Endothelial cell of umbilical vein (primary cell): ENCODE data around the gene CC2D1A. TPM values are rescaled to one million over a fixed set of nuclear protein-coding genes. Genes with fewer than 3 reads are reported as not detected.

Experiments
- BruUV-seq: library from RNA; stranded (reverse); fragments of 400-500 nt; replicated peaks from 2 replicates; lab custom pipeline; 2021; lab: Mats Ljungman, UMichigan
- CTCF ChIA-PET: fragments of 300-600, 350-600 bp; sonication (Branson Sonifier 250); formaldehyde crosslinking; loops from one replicate; lab custom pipeline; 2021; ENCODE audit warnings: antibody characterized with exemption, inconsistent platforms; lab: Charles Lee
- POLR2A ChIA-PET: fragments of 300-600, 350-600 bp; sonication (Branson Sonifier 250); formaldehyde crosslinking; loops from one replicate; lab custom pipeline; 2021; ENCODE audit warnings: antibody characterized with exemption, inconsistent platforms; lab: Charles Lee
- DNase-seq: peaks from one replicate; pipeline ENCODE4 v3.0.0-alpha.2; 2011; ENCODE audit warnings: low read depth, low spot score
- FAIRE-seq: peaks from 2 replicates; lab custom pipeline; 2011; peaks lifted over from hg19 to GRCh38; lab: Jason Lieb, UNC
- H2AFZ ChIP-seq: 2 replicates; pipeline ENCODE4 v1.6.0; 2012; ENCODE audit warnings: low read depth, low read length, control low read depth, inconsistent platforms
- H3K27ac ChIP-seq: 2 replicates; pipeline ENCODE4 v1.5.1; 2011; ENCODE audit warnings: low read depth, mild to moderate bottlenecking, control low read depth, low read length, moderate library complexity; ENCODE audit not compliant: insufficient read depth
- H3K27me3 ChIP-seq, 2 experiments: 2 replicates each; pipeline versions ENCODE4 v1.6.0 to v1.6.1; 2011; ENCODE audit warnings: low read length in 2 of 2, mixed read lengths in 1 of 2; ENCODE audit not compliant: control insufficient read depth in 2 of 2, insufficient read depth in 2 of 2
- H3K36me3 ChIP-seq, 2 experiments: 2 replicates in 1 of 2; 3 replicates in 1 of 2; pipeline ENCODE4 v1.5.1; 2011; ENCODE audit warnings: low read length in 2 of 2, mild to moderate bottlenecking in 1 of 2, moderate library complexity in 1 of 2; ENCODE audit not compliant: control insufficient read depth in 2 of 2, insufficient read depth in 2 of 2; ENCODE audit errors: extremely low read depth in 1 of 2
- H3K4me1 ChIP-seq: 3 replicates; pipeline ENCODE4 v1.5.1; 2011; ENCODE audit warnings: mild to moderate bottlenecking, low read length; ENCODE audit not compliant: control insufficient read depth, insufficient read depth; ENCODE audit errors: extremely low read depth
- H3K4me2 ChIP-seq: 2 replicates; pipeline ENCODE4 v1.6.1; 2011; ENCODE audit warnings: low read length, control low read depth, mixed read lengths; ENCODE audit not compliant: insufficient read depth
- H3K4me3 ChIP-seq, 3 experiments: fragments of 200-600 bp in 1 of 3; sonication (generic), shearing (Covaris generic) in 1 of 3; replicated peaks in 1 of 3; 2 replicates each; pipeline ENCODE4 v1.5.1; 2011 to 2016; ENCODE audit warnings: control low read depth in 3 of 3, low read length in 3 of 3, mild to moderate bottlenecking in 2 of 3, inconsistent platforms in 1 of 3, low read depth in 1 of 3, moderate library complexity in 1 of 3; ENCODE audit not compliant: insufficient read depth in 1 of 3
- H3K79me2 ChIP-seq: 2 replicates; pipeline ENCODE4 v1.6.0; 2012; ENCODE audit warnings: low read length, inconsistent platforms; ENCODE audit not compliant: control insufficient read depth, insufficient read depth
- H3K9ac ChIP-seq: replicated peaks from 2 replicates; pipeline ENCODE3; 2011; ENCODE audit warnings: low read length, control low read depth; ENCODE audit not compliant: insufficient read depth; ENCODE audit errors: extremely low read depth
- H3K9me1 ChIP-seq: replicated peaks from 3 replicates; pipeline ENCODE4 v1.6.0; 2011; ENCODE audit warnings: mild to moderate bottlenecking, low read length; ENCODE audit not compliant: control insufficient read depth, insufficient read depth; ENCODE audit errors: extremely low read depth
- H3K9me3 ChIP-seq: replicated peaks from 2 replicates; pipeline ENCODE4 v1.5.1; 2012; ENCODE audit warnings: low read length, inconsistent platforms; ENCODE audit not compliant: control insufficient read depth, insufficient read depth
- H4K20me1 ChIP-seq: replicated peaks from 2 replicates; pipeline ENCODE3; 2011; ENCODE audit warnings: mild to moderate bottlenecking, low read length; ENCODE audit not compliant: control insufficient read depth, insufficient read depth; ENCODE audit errors: extremely low read depth
- EZH2 ChIP-seq: IDR thresholded peaks from 2 replicates; pipeline ENCODE4 v1.6.1; 2012; ENCODE audit warnings: borderline replicate concordance, low read depth, mild to moderate bottlenecking, moderate library complexity, low read length, inconsistent platforms; ENCODE audit not compliant: severe bottlenecking
- FOS ChIP-seq: IDR thresholded peaks from 2 replicates; pipeline ENCODE4 v1.6.1; 2011; ENCODE audit warnings: mild to moderate bottlenecking, low read length, moderate library complexity, borderline replicate concordance; ENCODE audit not compliant: insufficient read depth
- GATA2 ChIP-seq: IDR thresholded peaks from 2 replicates; pipeline ENCODE4 v1.7.0; 2011; ENCODE audit warnings: low read depth, mild to moderate bottlenecking, moderate library complexity, mixed read lengths, low read length; ENCODE audit not compliant: insufficient read length, insufficient read depth
- JUN ChIP-seq: IDR thresholded peaks from 2 replicates; pipeline ENCODE4 v1.6.1; 2011; ENCODE audit warnings: borderline replicate concordance, low read depth; ENCODE audit not compliant: insufficient read length, insufficient read depth
- MYC ChIP-seq: IDR thresholded peaks from one replicate; pipeline ENCODE4 v1.6.1; 2011; ENCODE audit warnings: mild to moderate bottlenecking, low read depth, low read length
- POLR2A ChIP-seq: IDR thresholded peaks from 2 replicates; pipeline ENCODE4 v1.6.1; 2012; ENCODE audit warnings: low read depth, mild to moderate bottlenecking, control low read depth, low read length
- POLR2AphosphoS5 ChIP-seq: IDR thresholded peaks from 2 replicates; pipeline ENCODE4 v1.6.1; 2012; ENCODE audit warnings: low read depth, mild to moderate bottlenecking, control low read depth, low read length, moderate library complexity; ENCODE audit not compliant: insufficient read depth
- dilution Hi-C: fragments of 300-500 bp; cut with MboI; formaldehyde crosslinking; loops from one replicate; pipeline ENCODE4 v1.15.0; 2019; ENCODE audit warnings: low sequenced_read_pairs; ENCODE audit not compliant: extremely low pct_ligation_motif_present
- intact Hi-C: fragments of 100-400 bp; cut with micrococcal nuclease; formaldehyde crosslinking; loops from one replicate; pipeline ENCODE4 v1.10.0; 2022
- polyA plus RNA-seq, 4 experiments: library from polyadenylated mRNA; depleted of rRNA in 3 of 4; stranded (reverse) in 3 of 4; unstranded in 1 of 4; fragments of >200 nt; gene quantifications; 2 replicates each; pipeline versions ENCODE4 v1.2.1 to v1.2.3, GENCODE V29; 2011 to 2012; ENCODE audit warnings: missing spikeins in 1 of 4
- total RNA-seq: library from RNA; stranded (reverse); gene quantifications from 2 replicates; pipeline ENCODE4 v1.2.3, GENCODE V29; 2021
- TF ChIP-seq, protein P1 (sequence below), 2 donors: IDR thresholded peaks; 1 replicate in 1 of 2; 2 replicates in 1 of 2; pipeline ENCODE4 v1.5.1; 2011; ENCODE audit warnings: low read length in 2 of 2, mild to moderate bottlenecking in 2 of 2, moderate library complexity in 2 of 2, control low read depth in 1 of 2, inconsistent platforms in 1 of 2, low read depth in 1 of 2; ENCODE audit not compliant: insufficient read depth in 1 of 2; ENCODE audit errors: extremely low read depth in 1 of 2
- TF ChIP-seq, protein P2 (sequence below): IDR thresholded peaks from 2 replicates; pipeline ENCODE4 v1.6.1; 2011; ENCODE audit not compliant: insufficient read depth, insufficient read length

The CC2D1A gene
- total and polyA plus RNA-seq, 2 donors (not counting 3 experiments of a cell fraction or from before 2014, with no cell fraction given) = 13.6 to 33.7 TPM

DNA sequence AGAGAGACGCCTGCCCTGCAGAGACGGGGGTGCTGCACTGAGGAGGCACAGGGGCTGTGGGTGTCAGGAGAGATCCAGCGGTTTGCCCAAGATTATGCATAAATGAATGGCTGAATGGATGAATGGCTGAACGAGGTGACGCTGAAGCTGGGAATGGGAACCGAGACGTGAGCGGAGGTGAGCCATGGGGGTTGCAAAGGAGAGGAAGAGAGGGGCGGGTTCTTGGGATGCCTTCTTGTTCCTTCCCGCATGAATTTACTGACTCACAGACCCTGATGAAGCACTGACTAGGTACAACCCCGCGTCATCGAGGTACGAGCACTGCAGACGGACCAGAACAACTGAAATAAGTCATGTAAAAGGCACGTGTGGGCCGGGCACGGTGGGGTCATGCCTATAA lies 63.0 kb downstream of the CC2D1A start:
- DNase-seq = no peak
- H3K9me3 ChIP-seq = no peaks in the 10 kb centered on the region
- peaks cover 0 to 30% of the 10 kb centered on the region in 2 experiments for H3K36me3 ChIP-seq
- no peaks in the 10 kb centered on the region for H3K27me3 ChIP-seq
- no peak for TF ChIP-seq JUN
- TF ChIP-seq, protein P1, sequence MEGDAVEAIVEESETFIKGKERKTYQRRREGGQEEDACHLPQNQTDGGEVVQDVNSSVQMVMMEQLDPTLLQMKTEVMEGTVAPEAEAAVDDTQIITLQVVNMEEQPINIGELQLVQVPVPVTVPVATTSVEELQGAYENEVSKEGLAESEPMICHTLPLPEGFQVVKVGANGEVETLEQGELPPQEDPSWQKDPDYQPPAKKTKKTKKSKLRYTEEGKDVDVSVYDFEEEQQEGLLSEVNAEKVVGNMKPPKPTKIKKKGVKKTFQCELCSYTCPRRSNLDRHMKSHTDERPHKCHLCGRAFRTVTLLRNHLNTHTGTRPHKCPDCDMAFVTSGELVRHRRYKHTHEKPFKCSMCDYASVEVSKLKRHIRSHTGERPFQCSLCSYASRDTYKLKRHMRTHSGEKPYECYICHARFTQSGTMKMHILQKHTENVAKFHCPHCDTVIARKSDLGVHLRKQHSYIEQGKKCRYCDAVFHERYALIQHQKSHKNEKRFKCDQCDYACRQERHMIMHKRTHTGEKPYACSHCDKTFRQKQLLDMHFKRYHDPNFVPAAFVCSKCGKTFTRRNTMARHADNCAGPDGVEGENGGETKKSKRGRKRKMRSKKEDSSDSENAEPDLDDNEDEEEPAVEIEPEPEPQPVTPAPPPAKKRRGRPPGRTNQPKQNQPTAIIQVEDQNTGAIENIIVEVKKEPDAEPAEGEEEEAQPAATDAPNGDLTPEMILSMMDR (IDR thresholded peaks at IDR 0.05; ENCODE audit: extremely low read depth in 1 of 2, insufficient read depth in 1 of 2, low read depth in 1 of 2, low read length in 2 of 2) = no peak
- TF ChIP-seq GATA2 = no peak
- no peak for TF ChIP-seq POLR2AphosphoS5
- no peak for TF ChIP-seq FOS
- no peak for TF ChIP-seq EZH2
- no peak for TF ChIP-seq POLR2A
- TF ChIP-seq, protein P2, sequence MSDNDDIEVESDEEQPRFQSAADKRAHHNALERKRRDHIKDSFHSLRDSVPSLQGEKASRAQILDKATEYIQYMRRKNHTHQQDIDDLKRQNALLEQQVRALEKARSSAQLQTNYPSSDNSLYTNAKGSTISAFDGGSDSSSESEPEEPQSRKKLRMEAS = no peak
- TF ChIP-seq MYC = no peak
- intact Hi-C loops = no loop called here
- ChIA-PET CTCF (interaction anchor here (1.6 kb wide), 1 partner anchor 79 kb away, joined by 4 read pairs; no protein-coding TSS in a partner anchor), POLR2A (no interaction called here)
- no peak overlapping the region for H3K27ac ChIP-seq
- no peaks in the 10 kb centered on the region for H3K79me2 ChIP-seq
- no peak overlapping the region for H3K9ac ChIP-seq
- dilution Hi-C loops = no loop called here
- H3K9me1 ChIP-seq = no peaks in the 10 kb centered on the region
- no peak overlapping the region for H3K4me3 ChIP-seq
- H3K4me2 ChIP-seq = no peak overlapping the region
- no peak for FAIRE-seq
- no peaks in the 10 kb centered on the region for H3K4me1 ChIP-seq
- no peak overlapping the region for H2AFZ ChIP-seq
- no TSS peak for BruUV-seq
- no peaks in the 10 kb centered on the region for H4K20me1 ChIP-seq
